COR-L47 (cell line): Measurements from ENCODE around the gene MAJIN.

Experiments
- DNase-seq: peaks from one replicate; lab custom pipeline; 2025; lab: John Stamatoyannopoulos, UW

MAJIN gene

GRCh38 chr11:64892411-64892831 is 79.5 kb downstream of the MAJIN start:
- no peak for DNase-seq

- no peak for DNase-seq
Observed at GRCh38 chr11:64891880-64892279, 80.0 kb downstream of the MAJIN start.

GRCh38 chr11:64891215-64891848 is 80.6 kb downstream of the MAJIN start:
- no peak for DNase-seq

GRCh38 chr11:64890522-64890939 is 81.4 kb downstream of the MAJIN start:
- DNase-seq: no peak

GRCh38 chr11:64888729-64889511 is 83.0 kb downstream of the MAJIN start:
- no peak for DNase-seq

GRCh38 chr11:64888406-64888728 is 83.5 kb downstream of the MAJIN start:
- no peak for DNase-seq
